ENCODE measurements around the gene BICRA.

GRCh38 chr19:47723581-47723940 lies 114.6 kb downstream of the BICRA start:
- TF ChIP-seq, protein P1, sequence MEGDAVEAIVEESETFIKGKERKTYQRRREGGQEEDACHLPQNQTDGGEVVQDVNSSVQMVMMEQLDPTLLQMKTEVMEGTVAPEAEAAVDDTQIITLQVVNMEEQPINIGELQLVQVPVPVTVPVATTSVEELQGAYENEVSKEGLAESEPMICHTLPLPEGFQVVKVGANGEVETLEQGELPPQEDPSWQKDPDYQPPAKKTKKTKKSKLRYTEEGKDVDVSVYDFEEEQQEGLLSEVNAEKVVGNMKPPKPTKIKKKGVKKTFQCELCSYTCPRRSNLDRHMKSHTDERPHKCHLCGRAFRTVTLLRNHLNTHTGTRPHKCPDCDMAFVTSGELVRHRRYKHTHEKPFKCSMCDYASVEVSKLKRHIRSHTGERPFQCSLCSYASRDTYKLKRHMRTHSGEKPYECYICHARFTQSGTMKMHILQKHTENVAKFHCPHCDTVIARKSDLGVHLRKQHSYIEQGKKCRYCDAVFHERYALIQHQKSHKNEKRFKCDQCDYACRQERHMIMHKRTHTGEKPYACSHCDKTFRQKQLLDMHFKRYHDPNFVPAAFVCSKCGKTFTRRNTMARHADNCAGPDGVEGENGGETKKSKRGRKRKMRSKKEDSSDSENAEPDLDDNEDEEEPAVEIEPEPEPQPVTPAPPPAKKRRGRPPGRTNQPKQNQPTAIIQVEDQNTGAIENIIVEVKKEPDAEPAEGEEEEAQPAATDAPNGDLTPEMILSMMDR (conservative IDR thresholded peaks at IDR 0.05; ENCODE audit: low read length) = no peak
- no peak for TF ChIP-seq EZH2phosphoT487 (IDR thresholded peaks at IDR 0.05; ENCODE audit: borderline replicate concordance, low read depth, low read length)
